CD8-positive, alpha-beta memory T cell (primary cell): Measurements from ENCODE around the gene DVL1. TPM values are rescaled to one million over a fixed set of nuclear protein-coding genes. Genes with fewer than 3 reads are reported as not detected.

Source experiments
- CTCF ChIA-PET: fragments of 350-600 bp; sonication (Branson Sonifier 250); formaldehyde crosslinking; loops from one replicate; lab custom pipeline; 2021; ENCODE audit warnings: antibody characterized with exemption; lab: Charles Lee
- POLR2A ChIA-PET: fragments of 350-600 bp; sonication (Branson Sonifier 250); formaldehyde crosslinking; loops from one replicate; lab custom pipeline; 2021; ENCODE audit warnings: antibody characterized with exemption; lab: Charles Lee
- DNase-seq, 5 donors: peaks; one replicate each; pipeline versions ENCODE4 v3.0.0 to v3.0.0-alpha.2; 2020 to 2022; ENCODE audit warnings: mixed read lengths in 1 of 5
- H3K27ac ChIP-seq: one replicate; pipeline ENCODE4 v1.7.0; 2013; ENCODE audit warnings: low read depth, mild to moderate bottlenecking, low read length, moderate library complexity
- H3K27me3 ChIP-seq: 2 replicates; pipeline ENCODE4 v1.7.0; 2013; ENCODE audit warnings: low read length, mild to moderate bottlenecking; ENCODE audit not compliant: insufficient read depth, poor library complexity, severe bottlenecking
- H3K36me3 ChIP-seq: 2 replicates; pipeline ENCODE4 v1.7.0; 2013; ENCODE audit warnings: mild to moderate bottlenecking, low read length, moderate library complexity; ENCODE audit not compliant: insufficient read depth
- H3K4me1 ChIP-seq: 2 replicates; pipeline ENCODE4 v1.7.0; 2013; ENCODE audit warnings: mild to moderate bottlenecking, low read length, moderate library complexity; ENCODE audit not compliant: insufficient read depth
- H3K4me3 ChIP-seq: 2 replicates; pipeline ENCODE4 v1.7.0; 2013; ENCODE audit warnings: mild to moderate bottlenecking, low read length
- H3K9me3 ChIP-seq: 2 replicates; pipeline ENCODE4 v1.7.0; 2013; ENCODE audit warnings: mild to moderate bottlenecking, low read length
- H3K27ac Mint-ChIP-seq, 8 donors: one replicate each; pipeline ENCODE4 v1.8.0; 2020 to 2021; ENCODE audit warnings: mixed read lengths in 8 of 8, mild to moderate bottlenecking in 6 of 8, inconsistent platforms in 3 of 8, moderate library complexity in 3 of 8
- H3K27me3 Mint-ChIP-seq, 2 donors: one replicate each; pipeline ENCODE4 v1.8.0; 2020 to 2021; ENCODE audit warnings: mixed read lengths in 2 of 2, mild to moderate bottlenecking in 1 of 2, moderate library complexity in 1 of 2
- H3K36me3 Mint-ChIP-seq, 3 donors: one replicate each; pipeline ENCODE4 v1.8.0; 2020 to 2021; ENCODE audit warnings: mixed read lengths in 3 of 3, inconsistent platforms in 1 of 3, mild to moderate bottlenecking in 1 of 3
- H3K4me1 Mint-ChIP-seq, 3 donors: one replicate each; pipeline ENCODE4 v1.8.0; 2020 to 2021; ENCODE audit warnings: mixed read lengths in 3 of 3, inconsistent platforms in 1 of 3, mild to moderate bottlenecking in 1 of 3
- H3K4me3 Mint-ChIP-seq, 7 donors: one replicate each; pipeline ENCODE4 v1.8.0; 2020 to 2021; ENCODE audit warnings: mixed read lengths in 7 of 7, mild to moderate bottlenecking in 6 of 7, moderate library complexity in 4 of 7, inconsistent platforms in 2 of 7
- H3K9me3 Mint-ChIP-seq, 5 donors: one replicate each; pipeline ENCODE4 v1.8.0; 2020 to 2022; ENCODE audit warnings: mixed read lengths in 5 of 5, mild to moderate bottlenecking in 3 of 5, moderate library complexity in 2 of 5, inconsistent platforms in 1 of 5
- polyA plus RNA-seq: library from polyadenylated mRNA; unstranded; fragments of 300-500 nt; fragmentation: Illumina TruSeq; gene quantifications from one replicate; pipeline ENCODE4 v1.2.3, GENCODE V29; 2021
- total RNA-seq, 2 experiments: library from RNA; stranded (reverse); gene quantifications; one replicate each; pipeline ENCODE4 v1.2.3, GENCODE V29; 2021

DVL1 gene
- total and polyA plus RNA-seq, 3 experiments from 2014 or later: 1.6 to 41.1 (median 39.7) TPM

DNA sequence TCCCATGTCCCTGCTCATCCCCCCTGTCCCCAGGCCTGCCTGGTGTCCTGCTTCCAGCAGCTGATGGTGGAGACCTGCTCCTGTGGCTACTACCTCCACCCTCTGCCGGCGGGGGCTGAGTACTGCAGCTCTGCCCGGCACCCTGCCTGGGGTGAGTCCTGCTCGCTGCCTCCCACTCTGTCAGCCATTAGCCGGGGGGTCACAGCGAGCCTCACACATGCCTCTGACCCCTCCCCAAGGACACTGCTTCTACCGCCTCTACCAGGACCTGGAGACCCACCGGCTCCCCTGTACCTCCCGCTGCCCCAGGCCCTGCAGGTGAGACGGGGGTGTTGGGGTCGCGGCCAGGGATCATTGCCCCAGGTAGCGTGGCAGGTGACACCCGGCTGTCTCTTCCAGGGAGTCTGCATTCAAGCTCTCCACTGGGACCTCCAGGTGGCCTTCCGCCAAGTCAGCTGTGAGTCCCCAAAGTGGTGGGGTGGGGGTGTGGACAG lies 58.9 kb downstream of the DVL1 start:
- no peak overlapping the region for H3K4me3 ChIP-seq
- H3K27ac ChIP-seq: no peak overlapping the region
- DNase-seq: peak in 4 of 5 donors; percentile 36 to 67 (median 58)
- CTCF ChIA-PET: interaction anchor here (1.6 to 2.7 kb wide), 2 partner anchors 10 to 169 kb away, joined by 6 to 52 read pairs; no protein-coding TSS in a partner anchor
- H3K36me3 ChIP-seq: no peaks in the 10 kb centered on the region
- POLR2A ChIA-PET: no interaction called here
- no peaks in the 10 kb centered on the region for H3K27me3 ChIP-seq
- Mint-ChIP-seq H3K4me3 (no peak overlapping the region), H3K27me3 (no peaks in the 10 kb centered on the region), H3K9me3 (no peaks in the 10 kb centered on the region), H3K27ac (no peak overlapping the region), H3K4me1 (peaks cover 0 to 4% (median 0%) of the 10 kb centered on the region in 3 donors), H3K36me3 (no peaks in the 10 kb centered on the region)
- H3K4me1 ChIP-seq: no peaks in the 10 kb centered on the region
- H3K9me3 ChIP-seq: no peaks in the 10 kb centered on the region

DNA sequence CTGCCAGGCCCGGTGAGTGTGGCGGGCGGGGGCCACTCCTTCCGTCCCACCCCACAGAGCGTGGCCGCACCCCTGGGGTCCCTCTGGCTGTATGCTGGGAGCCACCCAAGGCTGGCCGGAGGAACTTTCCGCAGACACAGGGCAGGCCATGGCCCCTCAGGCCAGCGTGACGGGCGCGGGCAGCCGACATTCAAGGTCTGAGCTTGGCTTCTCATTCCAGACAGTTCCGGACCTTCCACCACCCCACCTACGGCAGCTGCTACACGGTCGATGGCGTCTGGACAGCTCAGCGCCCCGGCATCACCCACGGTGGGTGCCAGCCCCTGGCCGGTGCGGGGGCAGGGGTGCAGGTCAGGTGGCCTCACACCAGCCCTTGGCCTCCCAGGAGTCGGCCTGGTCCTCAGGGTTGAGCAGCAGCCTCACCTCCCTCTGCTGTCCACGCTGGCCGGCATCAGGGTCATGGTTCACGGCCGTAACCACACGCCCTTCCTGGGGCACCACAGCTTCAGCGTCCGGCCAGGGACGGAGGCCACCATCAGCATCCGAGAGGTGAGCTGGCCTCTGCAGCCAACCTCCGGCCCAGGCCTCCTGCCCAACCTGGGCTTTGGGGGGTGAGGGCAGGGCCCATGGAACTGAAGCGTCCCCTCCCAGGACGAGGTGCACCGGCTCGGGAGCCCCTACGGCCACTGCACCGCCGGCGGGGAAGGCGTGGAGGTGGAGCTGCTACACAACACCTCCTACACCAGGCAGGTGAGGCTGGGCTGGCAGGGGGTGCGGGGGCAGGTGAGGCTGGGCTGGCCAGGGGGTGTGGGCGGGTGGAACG lies 61.7 kb downstream of the DVL1 start:
- Mint-ChIP-seq H3K27ac (no peak overlapping the region), H3K27me3 (no peaks in the 10 kb centered on the region), H3K36me3 (no peaks in the 10 kb centered on the region), H3K4me3 (no peak overlapping the region), H3K4me1 (peaks cover 0 to 4% (median 0%) of the 10 kb centered on the region in 3 donors), H3K9me3 (no peaks in the 10 kb centered on the region)
- H3K9me3 ChIP-seq: no peaks in the 10 kb centered on the region
- DNase-seq: no peak
- CTCF ChIA-PET: interaction anchor here (0.7 kb wide), 1 partner anchor 15 kb away, joined by 3 read pairs; no protein-coding TSS in a partner anchor
- H3K27ac ChIP-seq: no peak overlapping the region
- POLR2A ChIA-PET: no interaction called here
- no peaks in the 10 kb centered on the region for H3K27me3 ChIP-seq
- no peak overlapping the region for H3K4me3 ChIP-seq
- H3K36me3 ChIP-seq: no peaks in the 10 kb centered on the region
- no peaks in the 10 kb centered on the region for H3K4me1 ChIP-seq

DNA sequence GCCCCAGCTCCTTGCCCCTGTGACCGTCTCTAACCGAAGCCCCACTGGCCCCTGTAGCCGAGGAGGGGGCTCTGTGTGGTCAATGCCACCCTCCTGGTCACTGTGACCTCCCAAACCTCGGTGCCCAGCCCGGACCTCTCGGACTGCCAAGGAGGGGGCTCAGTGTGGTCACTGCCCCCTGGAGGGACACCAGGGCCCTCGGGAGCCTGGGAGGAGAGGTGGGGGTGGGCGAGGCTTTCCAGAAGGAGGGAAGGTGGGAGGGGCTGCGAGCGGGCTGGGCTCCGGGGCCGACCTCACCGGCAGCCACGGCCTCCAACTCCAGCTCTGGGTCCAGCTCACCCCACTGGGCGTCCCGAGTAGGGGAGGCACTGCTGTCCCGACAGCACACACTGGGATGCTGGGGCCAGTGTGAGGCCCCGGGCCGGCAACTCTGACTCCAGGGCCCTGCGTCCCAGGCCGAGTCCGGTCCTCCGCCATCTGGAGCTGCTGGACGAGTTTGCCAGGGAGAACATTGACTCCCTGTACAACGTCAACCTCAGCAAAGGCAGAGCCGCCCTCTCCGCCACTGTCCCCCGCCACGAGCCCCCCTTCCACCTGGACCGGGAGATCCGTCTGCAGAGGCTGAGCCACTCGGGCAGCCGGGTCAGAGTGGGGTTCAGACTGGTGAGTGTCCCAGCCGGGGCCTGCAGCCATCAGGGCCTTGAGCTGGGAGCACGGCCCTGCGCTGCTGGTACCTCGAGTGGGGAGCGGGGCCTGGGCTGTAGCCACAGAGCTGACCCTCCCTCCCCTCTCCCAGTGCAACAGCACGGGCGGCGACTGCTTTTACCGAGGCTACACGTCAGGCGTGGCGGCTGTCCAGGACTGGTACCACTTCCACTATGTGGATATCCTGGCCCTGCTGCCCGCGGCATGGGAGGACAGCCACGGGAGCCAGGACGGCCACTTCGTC lies 62.6 kb downstream of the DVL1 start:
- H3K4me3 Mint-ChIP-seq: no peak overlapping the region
- H3K4me3 ChIP-seq: no peak overlapping the region
- H3K9me3 ChIP-seq: no peaks in the 10 kb centered on the region
- no peak overlapping the region for H3K27ac ChIP-seq
- H3K36me3 ChIP-seq: no peaks in the 10 kb centered on the region
- H3K9me3 Mint-ChIP-seq: no peaks in the 10 kb centered on the region
- H3K27me3 Mint-ChIP-seq: no peaks in the 10 kb centered on the region
- no peaks in the 10 kb centered on the region for H3K4me1 ChIP-seq
- no peaks in the 10 kb centered on the region for H3K4me1 Mint-ChIP-seq
- H3K27ac Mint-ChIP-seq: no peak overlapping the region
- no peak for DNase-seq
- H3K27me3 ChIP-seq: no peaks in the 10 kb centered on the region
- H3K36me3 Mint-ChIP-seq: no peaks in the 10 kb centered on the region
- CTCF ChIA-PET: interaction anchor here (0.7 to 1.1 kb wide), 2 partner anchors 16 to 164 kb away, joined by 3 to 4 read pairs; no protein-coding TSS in a partner anchor
- POLR2A ChIA-PET: no interaction called here

DNA sequence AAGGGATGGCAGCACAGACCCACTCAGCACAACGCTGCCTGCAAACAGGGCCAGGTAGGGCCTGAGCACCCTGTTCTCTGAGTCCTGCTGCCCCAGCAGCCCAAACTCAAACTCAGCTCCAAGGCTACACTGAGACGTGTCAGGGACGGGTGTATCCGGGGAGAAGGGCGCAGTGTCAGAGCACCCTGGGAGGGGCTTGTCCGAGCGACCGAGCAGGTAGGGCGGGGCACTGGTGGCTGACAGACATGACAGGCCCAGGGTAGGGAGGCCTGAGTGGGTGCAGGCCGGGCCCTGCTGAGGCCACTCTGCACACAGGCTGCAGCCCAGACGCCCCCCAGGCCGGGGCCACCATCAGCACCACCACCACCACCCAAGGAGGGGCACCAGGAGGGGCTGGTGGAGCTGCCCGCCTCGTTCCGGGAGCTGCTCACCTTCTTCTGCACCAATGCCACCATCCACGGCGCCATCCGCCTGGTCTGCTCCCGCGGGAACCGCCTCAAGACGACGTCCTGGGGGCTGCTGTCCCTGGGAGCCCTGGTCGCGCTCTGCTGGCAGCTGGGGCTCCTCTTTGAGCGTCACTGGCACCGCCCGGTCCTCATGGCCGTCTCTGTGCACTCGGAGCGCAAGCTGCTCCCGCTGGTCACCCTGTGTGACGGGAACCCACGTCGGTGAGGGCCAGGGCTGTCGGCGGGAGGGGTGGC lies 63.5 kb downstream of the DVL1 start:
- Mint-ChIP-seq H3K27ac (no peak overlapping the region), H3K36me3 (no peaks in the 10 kb centered on the region), H3K27me3 (no peaks in the 10 kb centered on the region), H3K9me3 (no peaks in the 10 kb centered on the region), H3K4me1 (no peaks in the 10 kb centered on the region), H3K4me3 (no peak overlapping the region)
- no peak overlapping the region for H3K27ac ChIP-seq
- no peak for DNase-seq
- no peaks in the 10 kb centered on the region for H3K36me3 ChIP-seq
- no peaks in the 10 kb centered on the region for H3K9me3 ChIP-seq
- POLR2A ChIA-PET: no interaction called here
- no peaks in the 10 kb centered on the region for H3K4me1 ChIP-seq
- CTCF ChIA-PET: interaction anchor here (1.1 kb wide), 1 partner anchor 163 kb away, joined by 4 read pairs; no protein-coding TSS in a partner anchor
- no peak overlapping the region for H3K4me3 ChIP-seq
- no peaks in the 10 kb centered on the region for H3K27me3 ChIP-seq

Other genes starting within 250 kb of the DVL1 start
- 10 to 100 TPM; 18.7 to 20.8 TPM for gene C1orf159, start 233.3 kb downstream of the DVL1 start, total RNA-seq
- 7.9 TPM for gene C1orf159, start 233.3 kb downstream of the DVL1 start, polyA plus RNA-seq
- gene TTLL10, start 175.5 kb downstream of the DVL1 start, total RNA-seq: not detected
- gene TTLL10, start 175.5 kb downstream of the DVL1 start, polyA plus RNA-seq: not detected
- 10 to 100 TPM; 91.0 to 97.1 TPM for gene TNFRSF18, start 142.8 kb downstream of the DVL1 start, total RNA-seq
- gene TNFRSF18, start 142.8 kb downstream of the DVL1 start, polyA plus RNA-seq: 2.0 TPM
- gene TNFRSF4, start 135.3 kb downstream of the DVL1 start, total RNA-seq: 100 to 1,000 TPM; 180 to 193 TPM
- 1.9 TPM for gene TNFRSF4, start 135.3 kb downstream of the DVL1 start, polyA plus RNA-seq
- gene SDF4, start 117.4 kb downstream of the DVL1 start, total RNA-seq: 100 to 1,000 TPM; 158 to 169 TPM
- gene SDF4, start 117.4 kb downstream of the DVL1 start, polyA plus RNA-seq: 108 TPM
- gene B3GALT6, start 117.2 kb downstream of the DVL1 start, total RNA-seq: 10 to 100 TPM; 23.7 to 24.1 TPM
- 16.4 TPM for gene B3GALT6, start 117.2 kb downstream of the DVL1 start, polyA plus RNA-seq
- gene C1QTNF12, start 102.7 kb downstream of the DVL1 start, total RNA-seq: 1 to 10 TPM in 1 of 2 experiments, under 1 TPM in 1; 0.51 to 1.1 TPM
- not detected for gene C1QTNF12, start 102.7 kb downstream of the DVL1 start, polyA plus RNA-seq
- gene UBE2J2, start 75.6 kb downstream of the DVL1 start, total RNA-seq: 10 to 100 TPM; 76.7 to 79.3 TPM
- 79.7 TPM for gene UBE2J2, start 75.6 kb downstream of the DVL1 start, polyA plus RNA-seq
- 1 to 10 TPM; 2.9 to 5.0 TPM for gene SCNN1D, start 69.0 kb downstream of the DVL1 start, total RNA-seq
- 0.09 TPM for gene SCNN1D, start 69.0 kb downstream of the DVL1 start, polyA plus RNA-seq
- 10 to 100 TPM; 36.4 to 38.8 TPM for gene ACAP3, start 41.5 kb downstream of the DVL1 start, total RNA-seq
- 6.9 TPM for gene ACAP3, start 41.5 kb downstream of the DVL1 start, polyA plus RNA-seq
- 10 to 100 TPM; 32.9 to 34.3 TPM for gene PUSL1, start 40.8 kb downstream of the DVL1 start, total RNA-seq
- gene PUSL1, start 40.8 kb downstream of the DVL1 start, polyA plus RNA-seq: 22.0 TPM
- gene INTS11, start 24.8 kb downstream of the DVL1 start, total RNA-seq: 100 to 1,000 TPM; 117 to 118 TPM
- 70.5 TPM for gene INTS11, start 24.8 kb downstream of the DVL1 start, polyA plus RNA-seq
- 10 to 100 TPM; 17.6 to 18.3 TPM for gene CPTP, start 24.6 kb downstream of the DVL1 start, total RNA-seq
- 23.6 TPM for gene CPTP, start 24.6 kb downstream of the DVL1 start, polyA plus RNA-seq
- under 1 TPM; 0.53 to 0.62 TPM for gene TAS1R3, start 18.1 kb downstream of the DVL1 start, total RNA-seq
- 0.28 TPM for gene TAS1R3, start 18.1 kb downstream of the DVL1 start, polyA plus RNA-seq
- under 1 TPM; 0.26 to 0.29 TPM for gene MXRA8, start 9.1 kb upstream of the DVL1 start, total RNA-seq
- 0.61 TPM for gene MXRA8, start 9.1 kb upstream of the DVL1 start, polyA plus RNA-seq
- gene AURKAIP1, start 25.8 kb upstream of the DVL1 start, total RNA-seq: 100 to 1,000 TPM; 159 to 169 TPM
- gene AURKAIP1, start 25.8 kb upstream of the DVL1 start, polyA plus RNA-seq: 157 TPM
- gene CCNL2, start 49.9 kb upstream of the DVL1 start, total RNA-seq: 100 to 1,000 TPM; 119 to 124 TPM
- 29.0 TPM for gene CCNL2, start 49.9 kb upstream of the DVL1 start, polyA plus RNA-seq
- gene MRPL20, start 57.9 kb upstream of the DVL1 start, total RNA-seq: 100 to 1,000 TPM; 206 to 208 TPM
- 198 TPM for gene MRPL20, start 57.9 kb upstream of the DVL1 start, polyA plus RNA-seq
- not detected for gene ANKRD65, start 71.9 kb upstream of the DVL1 start, total RNA-seq
- gene ANKRD65, start 71.9 kb upstream of the DVL1 start, polyA plus RNA-seq: not detected
- under 1 TPM in 1 of 2 experiments, not detected in 1; 0.31 TPM for gene VWA1, start 86.3 kb upstream of the DVL1 start, total RNA-seq
- not detected for gene VWA1, start 86.3 kb upstream of the DVL1 start, polyA plus RNA-seq
- gene ATAD3C, start 100.3 kb upstream of the DVL1 start, total RNA-seq: 1 to 10 TPM in 1 of 2 experiments, under 1 TPM in 1; 0.53 to 1.9 TPM
- gene ATAD3C, start 100.3 kb upstream of the DVL1 start, polyA plus RNA-seq: 4.3 TPM
- 10 to 100 TPM; 81.6 to 86.6 TPM for gene ATAD3B, start 122.3 kb upstream of the DVL1 start, total RNA-seq
- gene ATAD3B, start 122.3 kb upstream of the DVL1 start, polyA plus RNA-seq: 7.9 TPM
- gene ATAD3A, start 162.7 kb upstream of the DVL1 start, total RNA-seq: 10 to 100 TPM; 97.4 to 98.7 TPM
- 16.0 TPM for gene ATAD3A, start 162.7 kb upstream of the DVL1 start, polyA plus RNA-seq
- under 1 TPM; 0.33 to 0.59 TPM for gene TMEM240, start 191.2 kb upstream of the DVL1 start, total RNA-seq
- gene TMEM240, start 191.2 kb upstream of the DVL1 start, polyA plus RNA-seq: not detected
- gene SSU72, start 225.4 kb upstream of the DVL1 start, total RNA-seq: 100 to 1,000 TPM; 123 to 128 TPM
- gene SSU72, start 225.4 kb upstream of the DVL1 start, polyA plus RNA-seq: 231 TPM